HG03558 (cell line): Measurements from ENCODE around the gene C5orf22.
"Not testable (repeated sequence)": the region's sequence is repeated elsewhere in the genome, so short reads cannot be mapped to it uniquely, and the experiment has no call there.

Experiments used
- ATAC-seq: cut with Tn5 transposase; IDR thresholded peaks from one replicate; pipeline ENCODE4 v1.9.1; 2021; ENCODE audit warnings: moderate number of reproducible peaks; ENCODE audit not compliant: unreplicated experiment; ENCODE audit errors: extremely low read depth

Gene C5orf22

DNA sequence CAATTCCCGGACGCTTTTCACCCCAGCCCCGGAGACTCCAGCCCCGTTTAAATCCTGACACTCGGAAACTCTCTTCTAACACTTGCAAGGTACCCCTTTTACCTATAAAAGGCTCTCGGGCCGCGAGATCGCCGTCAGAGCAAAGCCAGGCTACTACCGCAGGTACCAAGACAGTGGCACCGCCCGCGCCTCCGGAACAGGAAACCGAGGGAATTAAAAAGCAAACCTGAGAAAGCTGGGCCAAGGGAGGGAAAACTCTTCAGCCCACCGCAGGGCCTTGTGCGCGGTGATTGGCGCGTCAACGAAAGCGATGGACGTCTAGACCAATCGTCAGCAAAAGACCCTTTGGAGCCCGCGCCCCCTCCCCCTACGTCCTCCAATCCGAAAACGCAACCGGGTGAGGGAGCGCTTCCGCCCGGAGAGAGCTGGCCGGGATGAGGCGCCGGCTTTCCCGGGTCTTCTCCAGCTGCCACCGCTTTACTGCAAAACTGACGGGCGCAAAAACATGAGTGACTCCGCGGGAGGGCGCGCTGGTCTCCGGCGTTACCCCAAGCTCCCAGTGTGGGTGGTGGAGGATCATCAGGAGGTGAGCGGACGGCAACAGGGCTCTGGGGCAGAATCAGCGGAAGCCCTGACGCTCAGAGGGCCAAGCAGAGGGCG, at the start of gene C5orf22, which contains the start of gene DROSHA:
C5orf22 (plus strand) TSS at position 414 of the 660 bp plus-strand sequence; CDS start at position 506, 92 bp downstream.
DROSHA (minus strand) TSS at position 206 of the 660 bp plus-strand sequence. CDS start 3,034 bp downstream, outside the sequence.
- peak; percentile 81 for ATAC-seq

DNA sequence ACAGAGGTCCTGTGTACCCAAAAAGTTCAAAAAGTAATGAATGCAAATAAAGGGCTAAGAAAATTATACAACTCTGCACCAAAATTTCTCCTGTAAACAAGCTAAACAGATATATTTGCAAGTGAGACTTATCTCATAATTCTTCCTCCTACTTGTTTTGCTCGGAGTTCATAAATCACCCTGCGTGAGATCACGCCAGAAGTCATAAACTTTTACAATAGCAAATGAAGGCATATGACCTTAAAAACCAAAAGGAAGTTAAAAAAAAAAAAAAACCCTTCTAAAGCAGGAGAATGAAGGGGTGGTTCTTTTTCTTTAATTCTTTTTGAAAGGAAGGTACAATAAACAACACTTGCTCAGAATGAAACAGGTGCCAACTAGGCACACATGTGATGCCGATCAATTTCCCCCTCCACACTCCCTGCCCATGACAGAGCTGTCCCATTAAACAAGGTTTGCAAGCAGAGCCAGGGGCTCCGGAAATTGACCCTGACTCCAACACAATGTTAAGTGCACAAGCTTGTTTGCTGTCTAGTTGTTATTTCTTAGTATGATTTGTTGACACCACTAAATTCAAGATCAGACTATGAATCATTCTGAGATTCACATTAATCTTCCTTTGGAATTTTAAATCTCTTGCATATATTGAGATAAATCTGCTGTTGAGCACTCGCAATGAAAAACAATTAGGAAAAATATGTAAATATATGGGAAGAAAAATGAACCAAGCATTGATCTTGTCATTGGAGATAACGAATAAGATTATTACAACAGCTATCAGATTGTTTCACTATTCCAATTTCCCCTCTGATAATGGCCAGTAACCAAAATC, 46.5 kb upstream of the C5orf22 start:
- ATAC-seq: no peak

DNA sequence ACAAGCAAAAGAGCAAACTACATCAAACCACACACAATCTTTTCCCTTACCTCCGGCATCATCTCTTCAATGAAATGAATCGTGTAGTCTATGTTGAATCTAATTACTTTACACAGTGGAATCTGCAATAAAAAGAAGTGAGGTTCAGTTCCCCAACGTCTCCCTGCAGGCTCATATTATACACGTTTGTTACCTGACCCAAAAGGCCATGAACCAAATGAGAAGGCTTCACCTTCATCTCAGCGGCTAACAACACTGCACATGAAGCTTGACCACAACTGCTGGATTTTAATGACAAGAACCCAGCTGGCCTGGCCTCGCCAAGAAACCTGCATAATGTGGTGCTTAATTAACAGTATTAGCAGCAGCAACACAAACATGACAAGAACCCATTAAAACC, 45.7 kb upstream of the C5orf22 start:
- ATAC-seq: no peak

DNA sequence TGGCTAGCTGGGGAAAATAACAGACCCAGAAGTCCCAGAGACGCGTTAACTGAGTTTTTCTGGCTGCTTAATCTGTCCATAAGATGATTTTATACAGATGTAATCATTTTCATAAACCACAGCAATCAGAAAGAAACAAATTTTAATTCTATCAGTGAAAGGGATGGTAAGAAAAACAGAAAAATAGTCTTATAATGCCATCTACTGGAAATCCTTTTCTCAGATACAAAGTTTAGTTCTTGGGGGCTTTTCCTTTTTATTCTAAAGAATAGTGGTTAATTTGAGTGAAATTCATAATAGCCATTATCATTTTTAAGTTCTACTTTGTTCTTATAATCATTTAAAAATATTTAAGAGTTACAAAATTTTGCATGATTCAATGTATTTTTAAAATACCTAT, 44.6 kb upstream of the C5orf22 start:
- no peak for ATAC-seq

DNA sequence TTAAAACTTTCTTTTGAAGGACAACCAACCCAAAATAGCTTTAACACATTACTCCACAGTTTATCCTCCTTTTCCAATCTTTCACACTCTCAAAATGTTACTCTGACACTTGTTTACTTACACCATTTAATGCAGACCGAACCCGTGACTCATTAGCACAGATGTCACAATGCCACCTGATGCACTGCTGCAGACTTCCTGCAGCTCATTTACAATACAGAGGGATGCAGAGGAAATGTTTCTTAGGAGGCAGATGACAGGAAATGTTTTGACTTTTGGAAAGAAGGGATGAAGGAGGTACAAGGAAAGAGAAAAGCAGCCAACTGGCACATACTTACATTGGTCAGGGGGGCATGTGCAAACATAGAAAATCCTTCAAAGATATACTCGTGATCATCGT, 39.2 kb upstream of the C5orf22 start:
- no peak for ATAC-seq

DNA sequence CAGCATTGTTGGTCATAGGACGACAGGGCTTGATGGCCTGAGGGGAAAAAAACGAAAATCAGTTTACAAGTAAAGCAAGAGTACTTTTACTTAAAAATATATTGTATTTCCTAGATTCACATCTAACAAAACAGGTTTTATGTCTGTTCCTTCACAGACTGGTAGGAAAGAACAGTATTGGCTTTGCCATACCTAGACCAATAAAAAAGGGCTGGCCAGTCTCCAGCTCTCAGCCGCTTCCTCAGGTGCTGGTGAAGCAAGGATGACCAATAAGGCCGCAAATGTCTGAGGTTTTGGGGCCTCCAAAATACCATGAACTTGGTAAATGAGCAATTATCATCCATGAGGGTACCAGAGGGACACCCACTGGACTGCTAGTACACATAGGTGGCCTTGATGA, 36.8 kb upstream of the C5orf22 start:
- ATAC-seq: no peak

DNA sequence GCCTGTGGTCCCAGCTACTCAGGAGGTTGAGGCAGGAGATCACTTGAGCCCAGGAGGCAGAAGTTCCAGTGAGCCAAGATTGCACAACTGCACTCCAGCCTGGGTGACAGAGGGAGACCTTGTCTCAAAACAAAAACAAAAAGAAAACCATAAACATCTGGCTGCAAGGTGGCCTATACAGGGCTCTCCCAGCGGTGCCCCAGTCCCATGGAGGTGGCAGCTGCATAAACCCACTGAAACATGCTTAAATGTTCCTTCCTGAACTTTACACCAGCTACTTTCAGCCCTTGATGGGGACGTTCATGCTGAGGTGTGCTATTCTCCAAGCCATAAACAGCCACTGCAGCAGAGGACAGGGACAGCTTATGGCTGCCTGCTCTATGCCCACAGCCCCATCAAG, 35.8 kb upstream of the C5orf22 start:
- no peak for ATAC-seq

DNA sequence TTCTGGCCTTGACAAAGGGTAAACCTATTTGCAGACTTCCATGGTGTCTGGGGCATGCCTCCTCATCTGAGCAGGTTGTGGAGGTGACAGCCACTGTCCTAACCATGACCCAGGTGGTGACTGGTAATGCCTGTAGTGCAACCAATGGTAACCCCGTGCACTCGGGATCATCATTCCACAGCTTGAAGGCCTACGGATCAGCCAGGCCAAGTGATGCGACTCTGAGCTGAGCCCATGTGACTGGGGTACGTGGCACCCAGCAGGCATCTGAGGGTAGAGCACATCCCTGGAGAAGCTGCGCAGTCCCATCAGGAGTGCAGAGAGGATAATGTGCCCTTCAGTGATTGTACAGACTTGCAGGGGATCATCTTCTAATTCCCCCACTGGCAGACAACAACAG, 35.2 kb upstream of the C5orf22 start:
- no peak for ATAC-seq

DNA sequence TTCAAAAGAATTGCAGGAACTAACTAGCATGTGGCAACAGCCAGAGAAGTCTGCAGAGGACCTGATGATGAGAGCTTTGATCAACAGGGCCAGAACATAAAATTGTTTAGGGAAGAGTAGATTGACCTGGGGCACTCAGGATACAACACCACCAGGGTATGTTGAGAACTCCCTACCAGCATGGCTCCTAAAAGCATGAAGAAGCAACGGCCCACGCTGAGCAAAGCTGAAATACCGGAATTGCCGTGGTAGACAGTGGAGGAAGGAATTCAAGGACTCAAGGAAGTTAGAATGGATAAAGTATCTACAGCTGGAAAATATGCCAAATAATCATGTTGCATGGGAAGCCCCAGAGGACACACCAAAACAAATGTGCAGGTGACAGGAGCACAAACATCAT, 31.8 kb upstream of the C5orf22 start:
- ATAC-seq: no peak

DNA sequence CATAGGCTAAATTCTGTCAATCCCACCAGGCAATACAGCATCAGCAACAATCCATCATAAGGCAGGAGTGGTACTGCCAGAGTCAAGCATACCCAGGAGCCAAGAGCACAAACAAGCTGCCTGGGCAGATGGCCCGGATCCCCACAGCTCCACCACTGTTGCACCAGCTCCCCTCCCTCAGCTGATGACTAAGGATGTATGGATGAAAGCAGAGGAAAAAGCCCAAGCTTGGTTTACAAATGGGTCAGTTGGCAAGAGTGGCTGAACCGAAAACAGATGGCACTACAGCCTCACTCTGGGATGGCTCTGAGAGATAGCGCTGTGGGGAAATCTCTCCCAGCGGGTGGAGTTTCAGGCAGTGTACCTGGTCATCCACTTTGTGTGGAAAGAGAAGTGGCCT, 29.6 kb upstream of the C5orf22 start:
- no peak for ATAC-seq

DNA sequence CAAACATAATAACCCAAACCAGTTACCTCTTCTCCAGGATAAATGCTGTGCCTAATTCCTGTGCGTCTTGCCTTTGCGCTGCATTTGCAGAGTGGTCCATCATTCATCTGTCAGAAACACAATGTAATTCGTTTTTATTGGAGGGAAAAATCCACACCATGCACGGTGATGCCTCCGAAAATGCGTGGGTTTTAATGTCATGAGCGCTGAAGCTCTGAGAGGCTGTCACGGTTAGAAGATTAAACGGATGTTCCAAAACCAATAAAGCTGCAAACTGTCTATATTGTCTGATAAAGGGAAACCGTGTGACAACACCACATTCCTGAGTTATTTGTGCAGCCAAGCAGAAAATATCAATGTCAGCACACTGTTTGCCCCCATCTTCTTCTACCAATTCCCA, 27.6 kb upstream of the C5orf22 start:
- ATAC-seq: no peak

DNA sequence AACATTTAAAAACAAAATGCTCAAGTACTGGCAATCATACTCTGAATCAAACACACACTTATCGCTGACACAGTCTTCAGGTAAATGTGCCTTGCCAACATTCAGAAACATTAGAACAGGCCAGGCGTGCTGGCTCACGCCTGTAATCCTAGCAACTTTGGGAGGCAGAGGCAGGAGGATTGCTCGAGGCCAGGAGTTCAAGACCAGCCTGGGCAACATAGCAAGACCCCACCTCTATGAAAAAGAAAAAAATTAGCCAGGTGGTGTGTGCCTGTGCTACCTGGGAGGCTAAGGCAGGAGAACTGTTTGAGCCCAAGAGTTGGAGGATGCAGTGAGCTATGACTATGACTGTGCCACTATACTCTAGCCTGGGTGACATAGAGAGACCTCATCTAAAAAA, 20.8 kb upstream of the C5orf22 start:
- no peak for ATAC-seq

DNA sequence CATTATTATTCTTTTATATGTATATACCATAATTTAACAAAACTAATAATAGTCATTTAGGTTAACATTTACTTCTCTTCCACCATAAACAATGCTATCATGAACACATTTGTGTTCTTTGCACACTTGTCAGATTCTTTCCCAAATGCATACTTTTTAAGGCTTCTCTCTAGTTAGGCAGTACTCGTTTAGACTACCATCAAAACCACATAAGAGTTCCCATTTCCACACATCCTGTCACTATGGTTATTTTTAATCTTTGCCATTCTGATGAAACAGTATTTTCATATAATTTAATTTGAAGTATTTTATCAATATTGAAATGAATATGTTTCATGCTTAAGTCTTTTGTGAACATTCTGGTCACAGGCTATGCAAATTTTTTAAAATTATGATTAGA, 15.3 kb upstream of the C5orf22 start:
- no peak for ATAC-seq

DNA sequence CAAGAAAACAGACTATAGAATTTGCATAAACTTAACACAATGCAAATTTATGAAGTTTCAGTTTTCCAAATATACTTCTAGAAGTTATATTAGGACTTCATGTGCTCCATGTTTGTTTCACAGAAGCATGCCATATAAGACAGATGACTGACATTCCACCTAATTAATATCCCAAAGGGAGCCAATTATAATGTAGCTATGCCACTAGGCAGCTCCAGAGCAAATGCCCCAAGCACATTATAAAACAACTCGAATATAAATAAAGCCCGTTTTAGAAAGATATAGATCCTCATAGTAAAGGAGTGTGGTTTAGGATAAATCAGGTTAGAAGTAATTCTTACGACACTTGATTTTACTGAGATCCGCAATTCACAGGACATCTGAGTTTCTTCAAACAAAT, 9.1 kb upstream of the C5orf22 start:
- no peak for ATAC-seq

DNA sequence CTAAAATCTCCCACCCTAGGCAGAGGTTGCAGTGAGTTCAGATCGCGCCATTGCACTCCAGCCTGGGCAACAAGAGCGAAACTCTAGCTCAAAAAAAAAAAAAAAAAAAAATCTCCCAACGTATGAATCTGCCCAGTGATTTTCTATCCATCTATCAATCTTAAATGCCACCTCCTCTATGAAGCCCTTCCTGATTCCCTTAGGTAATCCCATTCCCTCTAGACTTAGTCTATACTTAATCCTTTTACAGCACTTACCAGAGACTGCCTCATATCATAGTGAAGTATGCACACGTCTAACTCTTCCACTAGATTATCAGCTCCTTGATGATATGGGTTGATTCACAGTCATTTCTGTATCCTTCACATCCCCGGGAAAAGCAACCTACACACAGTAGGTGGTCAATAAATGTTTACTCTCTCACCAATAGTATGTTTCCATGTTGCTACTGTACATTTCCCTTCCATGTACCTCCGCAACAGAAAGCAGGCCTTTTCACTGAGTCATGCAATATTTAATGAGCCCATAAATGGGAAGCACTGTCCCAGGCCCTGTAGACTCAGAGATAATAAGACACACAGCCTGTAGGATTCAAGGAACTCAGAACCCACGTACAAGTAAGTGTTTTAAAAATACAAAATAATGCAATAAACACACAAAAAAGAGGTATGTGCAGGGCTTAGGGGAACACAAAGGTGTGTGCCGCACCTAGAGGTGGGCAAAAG, 1.4 kb upstream of the C5orf22 start:
- ATAC-seq: no peak

DNA sequence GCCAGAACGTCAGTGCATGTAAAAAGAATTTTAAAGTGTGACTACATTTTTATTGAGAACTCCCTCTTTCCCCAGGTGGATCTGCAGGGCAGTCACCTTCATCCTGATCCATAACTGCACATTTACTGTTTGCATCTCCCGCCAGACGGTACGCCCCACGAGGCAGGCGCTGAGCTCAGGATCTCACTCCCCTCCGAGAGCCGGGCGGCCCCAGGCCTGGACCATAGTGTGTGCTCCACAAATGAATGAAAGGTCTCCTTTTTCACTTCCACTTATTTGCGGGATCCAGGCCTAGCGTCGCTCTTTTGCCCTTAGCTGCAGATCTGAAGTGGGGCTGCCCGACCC, 586 bp upstream of the C5orf22 start:
- peak; percentile 5 for ATAC-seq

DNA sequence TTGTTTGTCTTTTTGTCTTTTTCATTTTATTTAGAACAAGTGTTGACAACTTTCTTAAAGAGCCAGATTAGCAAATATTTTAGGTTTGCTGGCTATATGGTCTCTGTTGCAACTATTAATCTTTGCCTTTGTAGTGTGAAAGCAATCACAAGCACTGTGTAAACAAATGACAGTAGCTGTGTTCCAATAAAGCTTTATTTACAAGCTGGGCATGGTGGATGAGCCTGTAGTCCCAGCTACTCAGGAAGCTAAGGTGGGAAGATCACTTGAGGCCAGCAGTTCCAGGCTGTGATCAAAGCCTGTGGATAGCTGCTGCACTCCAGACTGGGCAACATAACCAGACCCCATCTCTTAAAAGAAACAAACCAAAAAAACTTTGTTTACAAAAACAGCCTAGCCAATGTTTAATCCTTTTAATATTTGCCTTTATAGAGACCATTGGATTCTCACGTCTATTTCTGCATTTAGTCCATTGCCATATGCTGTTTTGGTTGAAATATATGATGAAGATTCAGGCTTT, 2.5 kb downstream of the C5orf22 start:
- no peak for ATAC-seq

DNA sequence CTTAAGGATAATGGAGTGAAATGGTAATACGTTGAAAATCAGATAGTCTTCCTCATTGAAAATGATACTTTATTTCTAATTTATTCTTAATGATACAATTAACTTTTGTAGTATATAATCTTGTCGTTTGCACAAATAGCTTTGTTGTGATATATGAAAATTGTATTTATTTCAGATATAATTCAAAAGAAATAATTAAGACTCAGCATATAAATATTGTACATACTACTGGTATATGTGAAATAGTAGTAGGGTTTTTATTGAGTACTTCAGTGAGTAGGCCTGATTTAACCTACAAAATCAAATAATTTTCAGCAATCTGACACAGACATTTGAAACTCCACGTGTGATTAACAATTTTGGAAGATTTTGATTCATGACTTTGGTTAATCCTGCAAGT, 4.8 kb downstream of the C5orf22 start:
- ATAC-seq: no peak

DNA sequence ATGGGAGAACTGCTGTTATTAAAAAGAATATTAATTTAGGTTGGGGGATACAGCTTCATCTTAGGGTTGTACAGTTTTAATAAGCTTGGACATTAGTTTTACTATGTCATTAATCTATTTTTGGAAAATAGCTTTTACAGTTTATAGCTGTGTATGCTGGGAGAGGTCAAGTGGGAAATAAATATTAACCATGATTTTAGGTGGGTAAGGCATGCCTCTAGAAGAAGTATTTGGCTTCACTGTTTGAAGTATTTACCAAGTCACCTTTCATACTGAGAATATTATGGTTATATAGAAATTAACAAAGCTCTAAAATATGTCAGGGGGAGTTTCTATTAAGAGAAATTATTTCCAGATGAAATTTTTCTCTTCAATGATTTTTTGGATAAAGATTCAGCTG, 5.2 kb downstream of the C5orf22 start:
- no peak for ATAC-seq

DNA sequence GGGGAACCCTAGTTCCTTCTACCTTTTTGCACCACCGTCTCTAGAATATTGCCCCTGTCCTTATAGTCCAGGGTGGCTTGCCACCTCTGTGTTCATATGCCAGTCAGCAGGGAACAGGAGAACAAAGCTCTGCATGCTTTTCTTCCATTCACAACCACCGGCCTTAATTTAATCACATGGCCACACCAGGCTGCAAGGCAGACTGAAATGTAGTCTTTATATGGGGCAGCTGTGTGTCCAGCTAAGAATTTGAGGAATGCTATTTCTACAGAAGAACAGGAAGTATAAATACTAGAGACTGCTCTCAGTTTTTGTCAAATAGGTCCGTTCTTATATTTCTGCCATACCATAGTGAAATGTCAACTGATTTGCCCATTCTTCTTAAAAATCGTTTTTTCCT, 5.8 kb downstream of the C5orf22 start:
- no peak for ATAC-seq

DNA sequence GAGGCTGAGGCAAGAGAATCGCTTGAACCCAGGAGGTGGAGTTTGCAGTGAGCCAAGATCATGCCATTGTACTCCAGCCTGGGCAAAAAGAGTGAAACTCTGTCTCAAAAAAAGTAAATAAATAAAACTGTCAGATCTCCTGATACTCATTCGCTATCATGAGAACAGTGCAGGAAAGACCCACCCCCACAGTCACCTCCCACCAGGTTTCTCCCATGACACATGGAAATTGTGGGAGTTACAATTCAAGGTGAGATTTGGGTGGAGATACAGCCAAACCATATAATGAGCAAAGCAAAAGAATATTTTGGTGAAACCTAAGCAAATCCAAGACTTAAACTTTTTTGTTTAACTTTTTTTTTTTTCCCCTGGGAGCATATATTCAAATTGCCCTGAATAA, 17.0 kb downstream of the C5orf22 start:
- not testable (repeated sequence) for ATAC-seq
